Endothelial cell of umbilical vein (primary cell): ENCODE results near the gene TK2. TPM values are rescaled to one million over a fixed set of nuclear protein-coding genes. Genes with fewer than 3 reads are reported as not detected.

Experiments used
- BruUV-seq: library from RNA; stranded (reverse); fragments of 400-500 nt; replicated peaks from 2 replicates; lab custom pipeline; 2021; lab: Mats Ljungman, UMichigan
- CTCF ChIA-PET: fragments of 300-600, 350-600 bp; sonication (Branson Sonifier 250); formaldehyde crosslinking; loops from one replicate; lab custom pipeline; 2021; ENCODE audit warnings: antibody characterized with exemption, inconsistent platforms; lab: Charles Lee
- POLR2A ChIA-PET: fragments of 300-600, 350-600 bp; sonication (Branson Sonifier 250); formaldehyde crosslinking; loops from one replicate; lab custom pipeline; 2021; ENCODE audit warnings: antibody characterized with exemption, inconsistent platforms; lab: Charles Lee
- DNase-seq: peaks from one replicate; pipeline ENCODE4 v3.0.0-alpha.2; 2011; ENCODE audit warnings: low read depth, low spot score
- FAIRE-seq: peaks from 2 replicates; lab custom pipeline; 2011; peaks lifted over from hg19 to GRCh38; lab: Jason Lieb, UNC
- H2AFZ ChIP-seq: 2 replicates; pipeline ENCODE4 v1.6.0; 2012; ENCODE audit warnings: low read depth, low read length, control low read depth, inconsistent platforms
- H3K27ac ChIP-seq: 2 replicates; pipeline ENCODE4 v1.5.1; 2011; ENCODE audit warnings: low read depth, mild to moderate bottlenecking, control low read depth, low read length, moderate library complexity; ENCODE audit not compliant: insufficient read depth
- H3K27me3 ChIP-seq, 2 experiments: 2 replicates each; pipeline versions ENCODE4 v1.6.0 to v1.6.1; 2011; ENCODE audit warnings: low read length in 2 of 2, mixed read lengths in 1 of 2; ENCODE audit not compliant: control insufficient read depth in 2 of 2, insufficient read depth in 2 of 2
- H3K36me3 ChIP-seq, 2 experiments: 2 replicates in 1 of 2; 3 replicates in 1 of 2; pipeline ENCODE4 v1.5.1; 2011; ENCODE audit warnings: low read length in 2 of 2, mild to moderate bottlenecking in 1 of 2, moderate library complexity in 1 of 2; ENCODE audit not compliant: control insufficient read depth in 2 of 2, insufficient read depth in 2 of 2; ENCODE audit errors: extremely low read depth in 1 of 2
- H3K4me1 ChIP-seq: 3 replicates; pipeline ENCODE4 v1.5.1; 2011; ENCODE audit warnings: mild to moderate bottlenecking, low read length; ENCODE audit not compliant: control insufficient read depth, insufficient read depth; ENCODE audit errors: extremely low read depth
- H3K4me2 ChIP-seq: 2 replicates; pipeline ENCODE4 v1.6.1; 2011; ENCODE audit warnings: low read length, control low read depth, mixed read lengths; ENCODE audit not compliant: insufficient read depth
- H3K4me3 ChIP-seq, 3 experiments: fragments of 200-600 bp in 1 of 3; sonication (generic), shearing (Covaris generic) in 1 of 3; replicated peaks in 1 of 3; 2 replicates each; pipeline ENCODE4 v1.5.1; 2011 to 2016; ENCODE audit warnings: control low read depth in 3 of 3, low read length in 3 of 3, mild to moderate bottlenecking in 2 of 3, inconsistent platforms in 1 of 3, low read depth in 1 of 3, moderate library complexity in 1 of 3; ENCODE audit not compliant: insufficient read depth in 1 of 3
- H3K79me2 ChIP-seq: 2 replicates; pipeline ENCODE4 v1.6.0; 2012; ENCODE audit warnings: low read length, inconsistent platforms; ENCODE audit not compliant: control insufficient read depth, insufficient read depth
- H3K9ac ChIP-seq: replicated peaks from 2 replicates; pipeline ENCODE3; 2011; ENCODE audit warnings: low read length, control low read depth; ENCODE audit not compliant: insufficient read depth; ENCODE audit errors: extremely low read depth
- H3K9me1 ChIP-seq: replicated peaks from 3 replicates; pipeline ENCODE4 v1.6.0; 2011; ENCODE audit warnings: mild to moderate bottlenecking, low read length; ENCODE audit not compliant: control insufficient read depth, insufficient read depth; ENCODE audit errors: extremely low read depth
- H3K9me3 ChIP-seq: replicated peaks from 2 replicates; pipeline ENCODE4 v1.5.1; 2012; ENCODE audit warnings: low read length, inconsistent platforms; ENCODE audit not compliant: control insufficient read depth, insufficient read depth
- H4K20me1 ChIP-seq: replicated peaks from 2 replicates; pipeline ENCODE3; 2011; ENCODE audit warnings: mild to moderate bottlenecking, low read length; ENCODE audit not compliant: control insufficient read depth, insufficient read depth; ENCODE audit errors: extremely low read depth
- EZH2 ChIP-seq: IDR thresholded peaks from 2 replicates; pipeline ENCODE4 v1.6.1; 2012; ENCODE audit warnings: borderline replicate concordance, low read depth, mild to moderate bottlenecking, moderate library complexity, low read length, inconsistent platforms; ENCODE audit not compliant: severe bottlenecking
- JUN ChIP-seq: IDR thresholded peaks from 2 replicates; pipeline ENCODE4 v1.6.1; 2011; ENCODE audit warnings: borderline replicate concordance, low read depth; ENCODE audit not compliant: insufficient read length, insufficient read depth
- MYC ChIP-seq: IDR thresholded peaks from one replicate; pipeline ENCODE4 v1.6.1; 2011; ENCODE audit warnings: mild to moderate bottlenecking, low read depth, low read length
- POLR2A ChIP-seq: IDR thresholded peaks from 2 replicates; pipeline ENCODE4 v1.6.1; 2012; ENCODE audit warnings: low read depth, mild to moderate bottlenecking, control low read depth, low read length
- dilution Hi-C: fragments of 300-500 bp; cut with MboI; formaldehyde crosslinking; loops from one replicate; pipeline ENCODE4 v1.15.0; 2019; ENCODE audit warnings: low sequenced_read_pairs; ENCODE audit not compliant: extremely low pct_ligation_motif_present
- intact Hi-C: fragments of 100-400 bp; cut with micrococcal nuclease; formaldehyde crosslinking; loops from one replicate; pipeline ENCODE4 v1.10.0; 2022
- polyA plus RNA-seq, 4 experiments: library from polyadenylated mRNA; depleted of rRNA in 3 of 4; stranded (reverse) in 3 of 4; unstranded in 1 of 4; fragments of >200 nt; gene quantifications; 2 replicates each; pipeline versions ENCODE4 v1.2.1 to v1.2.3, GENCODE V29; 2011 to 2012; ENCODE audit warnings: missing spikeins in 1 of 4
- total RNA-seq: library from RNA; stranded (reverse); gene quantifications from 2 replicates; pipeline ENCODE4 v1.2.3, GENCODE V29; 2021
- TF ChIP-seq, protein P1 (sequence below), 2 donors: IDR thresholded peaks; 1 replicate in 1 of 2; 2 replicates in 1 of 2; pipeline ENCODE4 v1.5.1; 2011; ENCODE audit warnings: low read length in 2 of 2, mild to moderate bottlenecking in 2 of 2, moderate library complexity in 2 of 2, control low read depth in 1 of 2, inconsistent platforms in 1 of 2, low read depth in 1 of 2; ENCODE audit not compliant: insufficient read depth in 1 of 2; ENCODE audit errors: extremely low read depth in 1 of 2

TK2 gene
- total and polyA plus RNA-seq, 2 donors (not counting 3 experiments of a cell fraction or from before 2014, with no cell fraction given) = 12.1 to 25.2 TPM

DNA sequence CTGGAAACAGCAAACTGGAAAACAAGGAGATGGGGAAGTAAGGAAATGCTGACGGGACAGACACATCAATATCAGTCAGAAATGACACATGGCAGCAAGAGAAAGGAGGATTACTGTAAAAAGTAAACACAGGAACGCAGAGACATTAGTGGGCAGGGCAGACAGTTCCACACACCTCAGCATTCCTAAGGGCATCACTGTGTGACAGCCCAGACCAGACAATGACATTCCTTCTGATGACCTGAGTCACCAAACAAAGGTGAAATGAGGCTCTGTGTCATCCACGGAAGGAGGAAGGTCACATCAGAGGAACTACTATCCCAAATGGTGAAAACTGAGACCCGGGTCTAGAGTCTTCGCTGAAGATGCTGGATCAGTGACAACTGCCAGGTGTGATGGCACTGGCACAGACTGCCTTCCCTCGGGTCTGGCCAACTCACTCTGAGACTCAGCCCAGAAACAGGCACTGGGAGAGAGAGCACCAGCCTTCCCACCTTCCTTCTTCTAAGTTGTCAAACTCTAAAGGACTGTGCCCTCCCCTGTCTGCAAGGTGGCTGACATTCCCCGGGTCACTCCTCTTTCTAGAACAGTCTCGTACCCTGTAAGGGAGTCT lies 36.7 kb downstream of the TK2 start:
- H3K4me3 ChIP-seq = no peak overlapping the region
- dilution Hi-C loops (no loop called here), intact Hi-C loops (no loop called here)
- no peaks in the 10 kb centered on the region for H4K20me1 ChIP-seq
- no TSS peak for BruUV-seq
- no peaks in the 10 kb centered on the region for H3K36me3 ChIP-seq
- no peaks in the 10 kb centered on the region for H3K79me2 ChIP-seq
- H3K4me2 ChIP-seq = no peak overlapping the region
- DNase-seq (no peak), FAIRE-seq (peak; percentile 46)
- no peak for TF ChIP-seq POLR2A
- no peak for TF ChIP-seq MYC
- TF ChIP-seq EZH2 = no peak
- TF ChIP-seq, protein P1, sequence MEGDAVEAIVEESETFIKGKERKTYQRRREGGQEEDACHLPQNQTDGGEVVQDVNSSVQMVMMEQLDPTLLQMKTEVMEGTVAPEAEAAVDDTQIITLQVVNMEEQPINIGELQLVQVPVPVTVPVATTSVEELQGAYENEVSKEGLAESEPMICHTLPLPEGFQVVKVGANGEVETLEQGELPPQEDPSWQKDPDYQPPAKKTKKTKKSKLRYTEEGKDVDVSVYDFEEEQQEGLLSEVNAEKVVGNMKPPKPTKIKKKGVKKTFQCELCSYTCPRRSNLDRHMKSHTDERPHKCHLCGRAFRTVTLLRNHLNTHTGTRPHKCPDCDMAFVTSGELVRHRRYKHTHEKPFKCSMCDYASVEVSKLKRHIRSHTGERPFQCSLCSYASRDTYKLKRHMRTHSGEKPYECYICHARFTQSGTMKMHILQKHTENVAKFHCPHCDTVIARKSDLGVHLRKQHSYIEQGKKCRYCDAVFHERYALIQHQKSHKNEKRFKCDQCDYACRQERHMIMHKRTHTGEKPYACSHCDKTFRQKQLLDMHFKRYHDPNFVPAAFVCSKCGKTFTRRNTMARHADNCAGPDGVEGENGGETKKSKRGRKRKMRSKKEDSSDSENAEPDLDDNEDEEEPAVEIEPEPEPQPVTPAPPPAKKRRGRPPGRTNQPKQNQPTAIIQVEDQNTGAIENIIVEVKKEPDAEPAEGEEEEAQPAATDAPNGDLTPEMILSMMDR (IDR thresholded peaks at IDR 0.05; ENCODE audit: extremely low read depth in 1 of 2, insufficient read depth in 1 of 2, low read depth in 1 of 2, low read length in 2 of 2) = no peak
- no peak for TF ChIP-seq JUN
- CTCF ChIA-PET = interaction anchor here (1.1 to 4.1 kb wide), 6 partner anchors 8 to 317 kb away, joined by 3 to 32 read pairs (median 10); partner anchors contain the start of gene NAE1
- peak overlapping the region; percentile 86 for H3K27ac ChIP-seq
- POLR2A ChIA-PET = no interaction called here
- no peaks in the 10 kb centered on the region for H3K27me3 ChIP-seq
- H3K9me1 ChIP-seq = no peaks in the 10 kb centered on the region
- no peak overlapping the region for H2AFZ ChIP-seq
- H3K9ac ChIP-seq = peak overlapping the region; percentile 52
- peaks cover 66% of the 10 kb centered on the region for H3K4me1 ChIP-seq
- H3K9me3 ChIP-seq = no peaks in the 10 kb centered on the region
